ENCODE data around the gene KPNA1.

Gene KPNA1

GRCh38 chr3:122391681-122392446 lies 122.9 kb downstream of the KPNA1 start:
- TF ChIP-seq POLR2A (IDR thresholded peaks at IDR 0.05; ENCODE audit: extremely low read depth, insufficient read length) (no peak), MYC (IDR thresholded peaks at IDR 0.05; ENCODE audit: low read depth, low read length) (no peak), MAX (IDR thresholded peaks at IDR 0.05; ENCODE audit: low read depth, low read length) (no peak), CTCF (IDR thresholded peaks at IDR 0.05; ENCODE audit: low read depth, low read length) (no peak)
- H3K4me3 ChIP-seq (ENCODE audit: low read depth, low read length), result no peak overlapping the region
- DNase-seq (ENCODE audit: low read depth), result no peak

- TF ChIP-seq CTCF (IDR thresholded peaks at IDR 0.05; ENCODE audit: low read depth, low read length), result no peak
- TF ChIP-seq MAX (IDR thresholded peaks at IDR 0.05; ENCODE audit: low read depth, low read length), result no peak
- TF ChIP-seq MYC (IDR thresholded peaks at IDR 0.05; ENCODE audit: low read depth, low read length), result no peak
- no peak for TF ChIP-seq POLR2A (IDR thresholded peaks at IDR 0.05; ENCODE audit: extremely low read depth, insufficient read length)
- H3K4me3 ChIP-seq (ENCODE audit: low read depth, low read length), result no peak overlapping the region
- DNase-seq (ENCODE audit: low read depth), result no peak
Measured at GRCh38 chr3:122390665-122391064, 124.1 kb downstream of the KPNA1 start.

GRCh38 chr3:122389892-122390291 lies 124.8 kb downstream of the KPNA1 start:
- no peak for TF ChIP-seq MYC (IDR thresholded peaks at IDR 0.05; ENCODE audit: low read depth, low read length)
- no peak for DNase-seq (ENCODE audit: low read depth)
- H3K4me3 ChIP-seq (ENCODE audit: low read depth, low read length), result no peak overlapping the region

- H3K4me3 ChIP-seq (ENCODE audit: low read depth, low read length), result no peak overlapping the region
- no peak for DNase-seq (ENCODE audit: low read depth)
Measured at GRCh38 chr3:122389197-122389596, 125.5 kb downstream of the KPNA1 start.

GRCh38 chr3:122387709-122388108 lies 127.0 kb downstream of the KPNA1 start:
- H3K4me3 ChIP-seq (ENCODE audit: low read depth, low read length), result no peak overlapping the region
- no peak for TF ChIP-seq MAX (IDR thresholded peaks at IDR 0.05; ENCODE audit: low read depth, low read length)
- no peak for TF ChIP-seq CTCF (IDR thresholded peaks at IDR 0.05; ENCODE audit: low read depth, low read length)
- TF ChIP-seq POLR2A (IDR thresholded peaks at IDR 0.05; ENCODE audit: extremely low read depth, insufficient read length), result no peak
- TF ChIP-seq MYC (IDR thresholded peaks at IDR 0.05; ENCODE audit: low read depth, low read length), result no peak
- no peak for DNase-seq (ENCODE audit: low read depth)

More at GRCh38 chr3:122389197-122389596, 125.5 kb downstream of the KPNA1 start:
- TF ChIP-seq CTCF (IDR thresholded peaks at IDR 0.05; ENCODE audit: low read depth, low read length) (no peak), MAX (IDR thresholded peaks at IDR 0.05; ENCODE audit: low read depth, low read length) (no peak), MYC (IDR thresholded peaks at IDR 0.05; ENCODE audit: low read depth, low read length) (no peak), POLR2A (IDR thresholded peaks at IDR 0.05; ENCODE audit: extremely low read depth, insufficient read length) (no peak)

- TF ChIP-seq POLR2A (IDR thresholded peaks at IDR 0.05; ENCODE audit: extremely low read depth, insufficient read length), result peak; percentile 95
- peak; percentile 83 for TF ChIP-seq MAX (IDR thresholded peaks at IDR 0.05; ENCODE audit: low read depth, low read length)
- TF ChIP-seq MYC (IDR thresholded peaks at IDR 0.05; ENCODE audit: low read depth, low read length), result peak; percentile 94
- peak; percentile 49 for TF ChIP-seq CTCF (IDR thresholded peaks at IDR 0.05; ENCODE audit: low read depth, low read length)
Measured at GRCh38 chr3:122383771-122384697, 130.7 kb downstream of the KPNA1 start, which contains the start of gene FAM162A. FAM162A (plus strand) TSS chr3:122384182; CDS start chr3:122384266, 84 bp downstream.

More at GRCh38 chr3:122383771-122384697, 130.7 kb downstream of the KPNA1 start, which contains the start of gene FAM162A:
- peak; percentile 97 for DNase-seq (ENCODE audit: low read depth)
- H3K4me3 ChIP-seq (ENCODE audit: low read depth, low read length), result peak within 1 kb of the TSS; percentile 96
